OCI-LY3 (cell line): Measurements from ENCODE around the gene PER3.

Source experiments
- EZH2phosphoT487 ChIP-seq: fragments of 200-600 bp; shearing (Covaris generic); IDR thresholded peaks from 2 replicates; pipeline ENCODE4 v1.6.1; 2018; ENCODE audit warnings: antibody characterized with exemption, mixed run types, low read depth
- TF ChIP-seq, protein P1 (sequence below): fragments of 200-600, 300-600 bp; sonication (generic); IDR thresholded peaks from 2 replicates; pipeline ENCODE4 v1.5.1; 2014; ENCODE audit warnings: antibody characterized with exemption, low read length, low read depth

DNA sequence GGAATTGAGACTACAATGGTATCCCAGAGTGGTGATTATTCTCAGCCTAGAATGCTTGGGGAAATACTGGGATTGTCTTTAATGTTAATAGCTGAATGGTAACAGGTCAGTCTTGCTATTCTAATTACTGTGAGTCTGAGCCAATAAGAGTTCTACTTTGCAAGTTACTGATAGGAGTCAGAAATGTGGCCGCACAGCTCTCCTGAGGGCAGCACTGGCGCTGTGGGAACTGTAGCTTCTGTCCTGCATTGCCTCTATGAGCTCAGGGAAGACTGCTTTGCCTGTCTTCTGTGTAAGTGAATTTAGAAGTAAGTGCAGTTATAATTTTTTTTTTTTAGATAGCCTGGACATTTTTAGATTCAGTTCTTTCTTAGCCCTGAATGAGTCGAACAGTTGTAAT lies 23.0 kb upstream of the PER3 start:
- TF ChIP-seq, protein P1, sequence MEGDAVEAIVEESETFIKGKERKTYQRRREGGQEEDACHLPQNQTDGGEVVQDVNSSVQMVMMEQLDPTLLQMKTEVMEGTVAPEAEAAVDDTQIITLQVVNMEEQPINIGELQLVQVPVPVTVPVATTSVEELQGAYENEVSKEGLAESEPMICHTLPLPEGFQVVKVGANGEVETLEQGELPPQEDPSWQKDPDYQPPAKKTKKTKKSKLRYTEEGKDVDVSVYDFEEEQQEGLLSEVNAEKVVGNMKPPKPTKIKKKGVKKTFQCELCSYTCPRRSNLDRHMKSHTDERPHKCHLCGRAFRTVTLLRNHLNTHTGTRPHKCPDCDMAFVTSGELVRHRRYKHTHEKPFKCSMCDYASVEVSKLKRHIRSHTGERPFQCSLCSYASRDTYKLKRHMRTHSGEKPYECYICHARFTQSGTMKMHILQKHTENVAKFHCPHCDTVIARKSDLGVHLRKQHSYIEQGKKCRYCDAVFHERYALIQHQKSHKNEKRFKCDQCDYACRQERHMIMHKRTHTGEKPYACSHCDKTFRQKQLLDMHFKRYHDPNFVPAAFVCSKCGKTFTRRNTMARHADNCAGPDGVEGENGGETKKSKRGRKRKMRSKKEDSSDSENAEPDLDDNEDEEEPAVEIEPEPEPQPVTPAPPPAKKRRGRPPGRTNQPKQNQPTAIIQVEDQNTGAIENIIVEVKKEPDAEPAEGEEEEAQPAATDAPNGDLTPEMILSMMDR: no peak
- TF ChIP-seq EZH2phosphoT487: no peak
